Kidney glomerular epithelial cell (primary cell): ENCODE measurements around the gene DNAJC16.
"Not testable (repeated sequence)": the region's sequence is repeated elsewhere in the genome, so short reads cannot be mapped to it uniquely, and the experiment has no call there.

ENCODE experiments used
- DNase-seq: peaks from one replicate; lab custom pipeline; 2025; lab: John Stamatoyannopoulos, UW

The DNAJC16 gene

DNA sequence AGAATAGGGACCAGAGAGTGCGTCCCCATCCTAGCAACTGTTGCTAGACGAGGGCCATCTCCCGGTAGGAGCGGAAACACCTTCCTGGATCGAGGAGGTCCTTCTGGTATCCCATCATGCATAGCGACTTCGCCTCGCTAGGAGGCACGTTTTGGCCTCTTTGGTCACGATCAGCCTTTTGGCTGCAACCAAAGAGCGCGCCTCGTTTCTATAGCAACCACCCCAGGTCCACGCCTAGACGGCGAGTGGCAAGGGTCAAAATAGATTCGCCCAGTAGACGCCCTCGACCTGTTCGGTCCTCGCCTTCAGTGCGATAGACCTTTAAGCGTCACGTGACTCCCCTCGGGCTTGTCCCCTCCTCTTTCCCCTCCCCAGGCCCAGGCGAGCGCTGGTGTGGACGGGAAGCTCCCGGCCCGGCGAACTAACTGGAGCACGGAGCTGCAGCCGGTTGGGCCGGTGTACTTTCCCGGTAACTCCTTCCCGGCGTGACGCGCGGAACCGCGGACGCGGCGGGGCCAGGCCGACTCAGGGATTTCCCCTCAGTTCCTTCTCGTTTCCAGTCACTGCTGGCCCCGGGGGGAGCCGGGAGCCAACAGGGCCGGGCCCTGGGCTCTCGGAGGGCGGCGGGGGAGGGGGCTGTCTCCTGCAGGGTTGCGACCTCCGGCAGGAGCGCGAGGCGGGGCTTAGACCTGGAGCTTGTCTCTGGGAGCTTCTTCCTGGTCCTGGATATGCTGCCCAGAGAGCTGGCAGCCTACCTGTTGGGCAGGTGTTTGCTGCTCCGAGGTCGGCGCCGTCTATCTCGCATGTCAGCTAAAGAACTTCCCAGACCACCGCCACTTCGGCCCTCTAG is at the start of gene DNAJC16:
Gene DNAJC16, plus strand, starts transcription at position 359 of the 850 bp plus-strand sequence. CDS start 2,258 bp downstream, outside the sequence.
- DNase-seq, result peak; percentile 100

DNA sequence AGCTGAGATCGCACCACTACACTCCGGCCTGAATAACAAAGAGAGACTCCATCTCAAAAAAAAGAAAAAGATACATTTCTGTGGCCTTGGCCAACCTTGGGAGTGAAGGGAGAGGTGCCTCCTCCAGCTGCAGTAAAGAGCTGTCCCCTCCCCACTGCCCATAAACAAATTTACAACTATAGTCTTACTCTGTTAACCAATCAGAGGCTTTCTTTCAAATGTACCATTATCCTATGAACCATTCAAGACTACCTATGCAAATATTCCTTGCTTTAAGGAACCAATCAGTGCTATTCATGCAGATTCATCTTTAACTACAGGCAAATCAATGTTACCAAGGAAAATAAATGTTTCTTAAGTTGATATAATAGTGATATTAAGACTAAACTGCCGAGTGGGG is 49.7 kb upstream of the DNAJC16 start:
- DNase-seq, result no peak

DNA sequence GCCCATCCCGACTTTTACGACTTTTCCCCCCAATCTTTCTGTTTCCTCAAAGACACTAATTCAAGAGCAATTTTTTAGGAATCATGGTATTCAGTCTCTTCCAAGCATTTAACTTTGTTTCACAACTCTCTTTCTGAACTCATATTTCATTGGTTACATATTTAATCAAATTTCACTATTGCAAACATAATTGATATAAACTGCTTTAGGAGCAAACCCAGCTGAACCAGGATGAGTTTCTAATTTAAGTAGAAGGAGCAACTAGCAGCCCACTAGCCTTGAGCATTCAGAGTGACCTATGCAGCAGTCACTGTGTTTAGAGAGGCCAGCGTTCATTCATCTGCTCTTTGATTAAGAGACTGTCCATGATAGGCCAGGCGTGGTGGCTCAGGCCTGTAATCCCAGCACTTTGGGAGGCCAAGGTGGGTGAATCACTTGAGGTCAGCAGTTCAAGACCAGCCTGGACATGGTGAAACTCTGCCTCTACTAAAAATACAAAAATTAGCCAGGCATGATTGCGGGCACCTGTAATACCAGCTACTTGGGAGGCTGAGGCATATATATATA is 48.9 kb upstream of the DNAJC16 start:
- no peak for DNase-seq

DNA sequence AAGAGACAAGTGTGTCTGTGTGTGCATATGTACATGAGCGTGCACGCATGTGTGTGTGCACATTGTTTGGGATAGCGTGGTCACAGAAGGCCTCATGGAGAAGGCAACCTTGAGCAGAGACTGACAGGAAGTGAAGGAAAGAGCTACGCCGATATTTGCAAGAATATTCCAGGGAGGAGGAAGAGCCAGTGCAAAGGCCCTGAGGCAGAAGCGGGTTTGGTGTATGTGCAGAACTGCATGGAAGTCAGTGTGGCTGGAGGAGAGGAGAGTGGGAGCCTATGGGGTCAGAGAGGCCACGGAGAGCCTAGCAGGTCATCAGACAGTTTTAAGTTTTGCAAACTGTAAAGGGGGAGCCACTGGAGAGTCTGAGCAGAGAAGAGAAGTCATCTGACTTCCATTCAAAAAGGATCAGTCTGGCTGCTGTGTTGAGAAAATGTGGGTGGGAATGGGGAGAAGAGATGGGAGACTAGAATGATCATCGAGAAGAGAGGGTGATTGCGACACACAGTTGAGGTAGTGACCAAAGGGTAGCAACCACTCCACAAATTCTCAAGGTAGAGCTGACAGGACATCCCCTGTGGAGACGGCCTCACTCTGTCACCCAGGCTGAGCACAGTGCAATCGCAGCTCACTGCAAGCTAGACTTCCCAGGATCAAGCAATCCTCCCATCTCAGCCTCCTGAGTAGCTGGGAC is 46.8 kb upstream of the DNAJC16 start:
- no peak for DNase-seq

DNA sequence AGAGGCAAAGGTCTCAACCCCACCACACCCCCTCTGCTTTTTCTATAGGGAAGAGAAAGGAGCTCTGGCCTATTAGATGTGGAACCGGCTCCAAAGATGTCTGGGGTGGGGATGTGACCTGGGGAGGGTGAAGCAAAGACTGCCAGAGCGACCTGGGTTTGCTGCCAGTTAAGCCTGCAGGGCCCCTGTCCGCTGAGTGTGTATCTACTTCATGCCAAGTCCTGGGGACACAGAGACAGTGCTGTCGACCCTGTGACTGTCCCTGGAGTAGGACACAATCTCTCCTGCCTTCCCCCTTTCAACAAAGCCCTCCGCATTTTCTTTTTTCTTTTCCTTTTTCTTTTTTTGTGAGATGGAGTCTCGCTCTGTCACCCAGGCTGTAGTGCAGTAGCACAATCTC is 44.2 kb upstream of the DNAJC16 start:
- not testable (repeated sequence) for DNase-seq

DNA sequence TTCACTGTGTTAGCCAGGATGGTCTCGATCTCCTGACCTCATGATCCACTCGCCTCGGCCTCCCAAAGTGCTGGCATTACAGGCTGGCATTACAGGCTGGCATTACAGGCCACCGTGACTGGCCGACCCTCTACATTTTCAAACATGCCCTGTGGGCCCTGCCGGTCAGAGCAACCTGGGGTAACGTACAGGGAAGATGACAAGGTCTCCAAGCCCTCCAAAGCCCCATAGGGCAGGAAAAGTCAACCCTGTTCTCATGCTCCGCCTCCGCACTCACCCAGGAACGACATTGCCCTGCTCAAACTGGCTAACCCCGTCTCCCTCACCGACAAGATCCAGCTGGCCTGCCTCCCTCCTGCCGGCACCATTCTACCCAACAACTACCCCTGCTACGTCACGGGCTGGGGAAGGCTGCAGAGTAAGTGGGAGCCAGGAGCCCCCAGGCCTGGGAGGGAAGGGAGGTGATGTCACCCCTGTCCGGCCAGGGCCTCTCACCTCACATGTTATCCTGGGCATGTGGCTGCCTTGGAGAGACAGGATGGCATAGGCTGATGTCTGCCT is 43.6 kb upstream of the DNAJC16 start:
- DNase-seq, result not testable (repeated sequence)

DNA sequence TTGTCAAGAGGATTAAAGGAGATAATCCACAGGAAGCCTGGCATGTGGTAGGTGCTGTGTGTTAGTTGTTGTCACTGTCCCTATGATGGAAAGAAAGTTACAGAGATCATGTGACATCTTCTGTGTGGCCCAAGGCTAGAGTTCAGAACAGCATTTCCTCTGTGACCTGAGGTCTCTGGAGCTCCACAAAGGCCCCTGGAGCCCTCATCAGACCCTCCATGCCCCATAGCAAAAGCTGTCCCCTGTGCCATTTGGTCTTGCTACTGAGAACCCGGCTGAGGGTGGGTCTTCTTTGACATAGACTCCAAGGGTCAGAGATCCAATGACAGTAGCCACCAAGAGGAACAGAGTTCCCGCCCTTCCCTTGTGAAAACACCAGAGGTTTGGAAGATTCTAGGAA is 42.7 kb upstream of the DNAJC16 start:
- no peak for DNase-seq

DNA sequence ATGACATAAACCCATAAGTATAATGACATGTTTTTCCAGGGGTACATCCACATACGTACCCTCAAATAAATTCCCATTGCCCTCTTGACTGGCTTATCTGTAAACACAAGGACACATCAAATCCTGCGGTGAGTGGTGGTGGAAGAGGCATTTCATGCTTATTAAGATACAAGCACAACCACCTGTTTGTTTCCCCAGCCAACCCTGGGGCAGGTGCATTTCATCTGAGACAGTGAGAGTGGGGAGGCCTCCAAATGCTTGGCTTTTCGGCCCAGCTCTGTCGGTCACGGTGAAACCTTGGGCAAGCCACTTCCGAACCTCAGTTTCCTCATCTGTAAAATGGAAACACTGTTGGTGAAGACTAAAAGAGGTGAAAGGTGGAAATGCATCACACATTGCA is 42.2 kb upstream of the DNAJC16 start:
- not testable (repeated sequence) for DNase-seq

DNA sequence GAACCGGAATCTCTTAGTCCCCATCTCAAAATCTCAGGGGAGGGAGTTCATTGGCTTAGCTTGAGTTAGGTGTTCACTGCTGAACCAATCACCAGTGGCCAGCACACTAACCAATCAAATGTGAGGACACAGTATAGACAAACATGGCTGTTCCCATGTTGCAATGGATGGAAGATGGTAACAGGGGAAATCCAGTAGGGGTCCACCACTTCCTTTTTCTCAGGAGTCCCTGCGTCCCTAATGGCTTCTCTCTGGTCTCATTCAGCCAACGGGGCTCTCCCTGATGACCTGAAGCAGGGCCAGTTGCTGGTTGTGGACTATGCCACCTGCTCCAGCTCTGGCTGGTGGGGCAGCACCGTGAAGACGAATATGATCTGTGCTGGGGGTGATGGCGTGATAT is 41.0 kb upstream of the DNAJC16 start:
- DNase-seq, result no peak

DNA sequence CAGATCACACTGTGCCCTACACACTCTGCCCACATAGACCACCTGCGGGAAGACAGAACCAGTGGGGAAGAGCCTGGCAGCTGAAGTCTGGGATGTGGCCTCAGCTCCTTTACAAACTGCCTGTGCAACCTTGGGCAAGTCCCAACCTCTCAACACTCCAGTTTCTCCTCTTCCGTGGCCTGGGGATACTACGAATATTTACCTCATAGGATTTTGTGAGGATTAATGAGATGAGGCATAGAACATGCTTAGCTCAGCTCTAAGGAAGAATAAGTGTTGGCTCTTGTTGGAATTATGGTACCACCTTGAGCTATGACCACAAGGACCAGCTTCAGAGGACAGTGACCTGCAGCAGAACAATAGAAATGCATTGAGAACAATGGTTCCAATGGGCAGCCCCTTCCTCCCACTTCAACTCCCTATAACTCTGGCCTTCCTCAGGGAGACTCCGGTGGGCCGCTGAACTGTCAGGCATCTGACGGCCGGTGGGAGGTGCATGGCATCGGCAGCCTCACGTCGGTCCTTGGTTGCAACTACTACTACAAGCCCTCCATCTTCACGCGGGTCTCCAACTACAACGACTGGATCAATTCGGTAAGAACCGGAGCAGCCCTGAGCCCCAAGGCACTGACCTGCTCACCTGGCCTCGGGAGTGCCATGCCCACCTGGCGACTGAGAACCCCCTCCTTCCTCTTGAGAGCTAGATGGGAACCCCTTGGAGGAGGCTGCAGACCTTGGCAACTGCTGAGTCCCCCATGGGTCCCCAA is 39.6 kb upstream of the DNAJC16 start:
- not testable (repeated sequence) for DNase-seq

DNA sequence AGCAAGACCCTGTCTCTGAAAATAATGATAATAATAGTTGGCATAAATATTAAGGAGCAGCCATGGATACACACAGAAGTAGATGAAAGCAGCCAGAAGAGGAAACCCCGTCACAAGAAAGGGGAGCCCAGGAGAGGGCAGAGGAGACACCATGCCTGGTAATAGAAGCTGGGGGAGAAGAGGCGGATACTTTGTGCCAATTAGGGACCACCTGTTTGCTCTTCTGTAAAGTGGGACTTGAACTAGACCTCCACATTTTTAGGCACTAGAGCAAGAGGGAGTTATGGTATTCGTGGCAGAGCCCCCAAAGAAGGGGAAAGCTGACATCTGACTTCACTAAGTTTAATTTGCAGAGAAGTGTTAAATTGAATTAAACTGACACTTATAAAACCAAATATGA is 38.3 kb upstream of the DNAJC16 start:
- no peak for DNase-seq

DNA sequence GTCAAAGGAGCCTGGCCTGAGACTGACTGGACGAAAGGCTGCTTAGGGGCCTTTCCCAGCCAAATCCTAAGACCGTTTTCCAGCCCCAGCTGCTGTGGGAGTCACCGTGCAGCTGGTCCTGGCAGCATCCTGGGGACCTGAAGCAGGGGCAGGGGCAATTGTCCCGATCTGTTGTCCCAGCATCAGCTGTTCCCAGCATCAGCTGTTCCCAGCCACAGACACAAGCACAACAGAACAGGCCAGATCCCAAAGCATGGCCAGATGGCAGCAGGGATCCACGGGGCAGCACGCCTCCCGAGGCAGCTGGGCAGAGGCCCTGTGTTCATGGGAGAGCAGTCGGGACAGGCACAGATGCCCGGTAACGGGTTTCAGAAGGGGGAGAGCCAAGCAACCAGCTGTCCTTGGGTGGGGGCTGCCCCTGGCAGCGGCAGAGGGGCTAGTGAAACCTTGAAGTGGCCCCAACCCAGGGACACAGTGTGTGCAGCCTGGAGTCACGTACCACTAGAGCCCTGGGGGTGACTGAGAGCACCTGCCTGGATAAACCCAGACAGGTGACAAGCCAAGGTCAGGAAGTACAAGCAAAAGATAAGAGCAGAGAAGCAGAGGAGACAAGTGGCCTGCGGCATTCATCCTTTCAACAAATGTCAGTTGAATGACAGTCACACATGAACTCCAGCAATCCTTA is 37.5 kb upstream of the DNAJC16 start:
- no peak for DNase-seq

DNA sequence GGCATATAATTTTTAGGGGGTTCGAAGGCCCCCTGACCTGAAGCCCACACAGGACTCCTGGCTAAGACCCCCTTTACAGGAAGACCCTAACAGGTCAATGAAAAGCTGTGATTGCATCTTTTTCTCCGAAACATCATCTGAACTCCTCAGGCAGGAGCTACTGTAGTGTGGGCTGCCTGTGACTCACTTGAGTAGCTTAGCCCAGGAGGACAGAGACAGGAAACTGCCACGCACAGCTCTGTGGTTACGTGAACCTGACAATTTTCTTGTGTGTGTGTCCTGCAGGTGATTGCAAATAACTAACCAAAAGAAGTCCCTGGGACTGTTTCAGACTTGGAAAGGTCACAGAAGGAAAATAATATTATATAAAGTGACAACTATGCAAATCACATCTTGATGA is 35.6 kb upstream of the DNAJC16 start:
- not testable (repeated sequence) for DNase-seq

DNA sequence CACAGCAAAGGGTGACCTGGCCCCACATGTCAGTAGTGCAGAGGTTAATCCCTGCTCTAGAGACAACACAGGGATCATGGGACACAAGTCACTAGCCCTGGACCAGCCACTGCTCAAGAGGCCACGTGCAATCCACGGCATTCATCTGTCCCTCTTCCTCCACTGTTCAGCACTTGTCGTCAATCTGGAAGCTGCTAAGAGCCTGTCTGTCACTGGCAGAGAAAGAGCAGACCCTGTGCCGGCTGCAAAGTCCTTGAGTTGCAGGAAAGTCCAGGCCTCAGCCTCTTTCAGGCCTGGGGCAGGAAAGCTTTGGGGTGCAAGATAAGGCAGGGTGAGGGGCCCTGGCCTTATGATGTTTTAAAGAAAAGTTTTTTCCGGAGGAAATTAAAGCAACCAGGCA is 34.1 kb upstream of the DNAJC16 start:
- no peak for DNase-seq

DNA sequence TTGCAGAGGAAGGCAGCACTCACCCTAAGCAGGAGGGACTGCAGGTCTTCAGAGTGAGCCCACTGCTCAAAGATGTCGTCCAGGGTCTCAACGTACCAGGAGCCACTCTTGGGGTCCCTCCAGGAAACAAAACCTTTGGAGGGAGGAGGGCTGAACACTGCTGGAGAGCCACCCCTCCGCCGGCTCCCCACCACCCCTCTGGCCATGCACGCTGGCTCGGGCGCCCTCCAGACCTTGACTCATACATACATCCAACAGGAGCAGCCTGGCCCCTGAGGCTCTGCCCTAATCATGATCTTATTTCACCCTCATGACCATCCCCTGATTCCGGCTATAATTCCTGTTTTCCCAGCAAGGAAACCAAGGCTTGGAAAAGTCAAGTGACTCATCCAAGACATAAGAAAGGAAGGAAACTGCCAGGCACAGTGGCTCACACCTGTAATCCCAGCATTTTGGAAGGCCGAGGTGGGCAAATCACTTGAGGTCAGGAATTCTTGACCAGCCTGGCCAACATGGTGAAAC is 32.7 kb upstream of the DNAJC16 start:
- no peak for DNase-seq

DNA sequence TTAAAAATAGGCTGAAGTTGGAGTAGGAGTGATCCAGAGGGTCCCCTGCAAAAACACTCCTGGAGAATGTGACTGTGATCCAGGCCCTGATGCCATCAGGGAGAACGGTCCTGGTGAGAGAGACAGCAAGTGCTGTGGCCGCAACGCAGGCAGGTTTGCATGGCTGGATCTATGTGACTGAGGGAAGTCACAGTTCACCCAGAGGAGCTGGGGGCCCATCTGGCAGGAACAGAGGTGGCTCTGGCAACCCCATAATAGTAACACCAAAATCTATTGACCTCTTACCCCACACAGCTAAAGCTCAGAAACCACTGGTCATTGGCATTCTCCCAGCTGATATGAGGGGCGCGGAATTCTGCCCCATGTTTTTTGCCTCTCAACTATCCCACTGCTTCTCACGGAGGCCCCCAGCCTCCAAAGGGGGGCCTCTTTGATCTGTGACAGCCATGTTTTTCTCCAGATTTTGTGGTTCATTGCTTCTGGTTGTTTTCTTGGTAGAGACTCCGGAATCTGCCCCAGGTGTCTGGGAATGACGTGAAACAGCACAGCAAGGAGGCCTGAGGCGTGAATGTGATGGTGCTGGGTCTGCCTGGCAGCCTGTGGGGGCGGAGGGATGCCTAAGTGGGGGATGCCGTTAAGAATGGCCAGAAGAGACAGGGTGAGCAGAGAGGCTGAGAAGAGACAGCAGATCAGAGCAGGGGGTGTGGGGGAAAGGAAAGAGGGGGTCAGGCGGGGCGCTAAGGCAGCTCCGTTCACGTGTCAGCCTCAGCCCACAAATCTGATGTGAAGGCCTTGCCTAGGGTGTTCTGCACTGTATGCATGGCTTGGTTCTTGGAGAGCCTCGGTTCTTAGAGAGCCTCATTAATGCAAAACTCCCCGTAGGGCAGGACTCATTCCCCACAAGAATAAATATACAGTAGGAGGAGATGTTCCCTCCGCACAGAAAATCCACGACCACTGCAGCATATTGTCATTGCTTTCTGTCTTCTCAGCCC is 26.2 kb upstream of the DNAJC16 start:
- no peak for DNase-seq

DNA sequence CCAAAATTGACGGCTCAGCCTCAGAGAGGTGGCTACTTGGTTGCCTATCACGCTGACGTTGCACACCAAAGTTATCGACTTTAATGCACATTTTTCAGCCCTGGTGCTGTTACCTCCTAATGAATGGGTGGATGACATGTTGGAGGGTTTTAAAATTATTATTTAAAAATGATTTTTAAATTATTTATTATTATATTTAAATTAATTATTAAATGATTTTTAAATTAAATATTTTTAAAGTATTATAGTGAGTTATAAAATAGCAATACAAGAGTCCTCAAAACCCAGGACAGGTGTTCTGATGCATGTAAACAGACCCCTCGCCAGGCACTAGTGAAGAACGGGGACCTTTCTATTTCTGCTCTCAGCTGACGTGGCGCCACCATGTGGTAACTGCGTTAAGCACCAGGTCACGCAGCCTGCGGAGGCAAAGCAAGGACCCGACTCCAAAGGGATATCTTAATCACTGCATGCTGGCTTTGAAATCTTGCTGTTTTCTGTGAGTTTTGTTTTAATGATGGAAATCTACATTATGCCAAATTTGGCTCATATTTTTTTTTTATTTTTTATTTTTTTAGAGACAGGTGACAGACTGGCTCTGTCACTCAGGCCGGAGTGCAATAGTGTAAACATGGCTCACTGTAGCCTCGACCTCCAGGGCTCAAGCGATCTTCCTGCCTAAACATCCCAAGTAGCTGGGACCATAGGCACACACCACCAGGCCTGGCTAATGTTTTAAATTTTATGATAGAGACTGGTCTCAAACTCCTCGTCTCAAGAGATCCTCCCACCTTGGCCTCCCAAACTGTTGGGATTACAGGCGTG is 25.2 kb upstream of the DNAJC16 start:
- DNase-seq, result peak; percentile 5

DNA sequence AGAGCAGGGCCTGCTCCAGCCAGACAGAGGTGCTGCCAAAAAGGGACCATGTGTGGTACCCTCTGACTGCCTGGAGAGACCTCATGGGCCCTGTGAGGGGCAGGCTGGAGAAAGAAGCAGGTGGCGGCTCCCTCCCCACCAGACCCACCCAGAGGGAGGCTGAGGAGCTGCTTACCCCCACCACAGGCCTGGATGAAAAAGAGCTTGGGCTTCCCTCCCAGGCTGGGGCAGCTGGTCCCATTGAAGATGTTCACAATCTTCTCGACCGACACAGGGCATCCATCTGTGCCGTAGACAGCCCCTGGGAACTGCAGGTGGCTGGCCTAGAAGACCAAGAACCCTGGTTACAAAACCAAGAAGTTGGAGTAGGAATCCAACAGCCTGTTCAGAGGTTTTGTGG is 22.2 kb upstream of the DNAJC16 start:
- DNase-seq, result no peak

DNA sequence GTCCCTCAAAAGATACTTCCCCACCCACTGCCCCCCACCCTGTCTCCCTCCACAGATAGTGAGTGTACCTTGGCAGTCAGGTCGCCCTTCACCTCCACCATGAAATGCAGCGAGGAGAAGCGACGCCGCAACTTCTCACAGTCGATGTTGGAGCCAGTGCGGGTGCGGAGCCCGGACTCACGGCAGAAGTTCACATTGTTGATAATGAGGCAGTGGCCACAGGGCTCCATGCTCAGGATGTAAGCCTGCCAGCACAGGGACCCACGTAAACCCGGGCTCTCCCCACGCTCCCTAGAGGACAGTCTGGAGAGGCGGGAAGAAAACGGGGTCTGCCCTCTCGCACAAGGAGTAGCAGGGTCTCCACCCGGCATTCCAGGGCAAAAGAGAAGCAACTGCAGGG is 19.8 kb upstream of the DNAJC16 start:
- no peak for DNase-seq
